PC-9 (cell line): ENCODE results near the gene CALB2. TPM values are rescaled to one million over a fixed set of nuclear protein-coding genes. Genes with fewer than 3 reads are reported as not detected.
A peak's percentile ranks its signal among the peaks of the same experiment; 100 is the strongest.

Source experiments
- BruUV-seq: library from RNA; stranded (reverse); fragments of 400-500 nt; replicated peaks from 2 replicates; lab custom pipeline; 2021; lab: Mats Ljungman, UMichigan
- CTCF ChIA-PET: fragments of 300-600 bp; sonication (Branson Sonifier 250); formaldehyde crosslinking; loops from one replicate; lab custom pipeline; 2022; ENCODE audit warnings: antibody characterized with exemption; lab: Charles Lee
- POLR2A ChIA-PET: fragments of 300-600 bp; sonication (Branson Sonifier 250); formaldehyde crosslinking; loops from one replicate; lab custom pipeline; 2022; ENCODE audit warnings: antibody characterized with exemption; ENCODE audit not compliant: unreplicated experiment; lab: Charles Lee
- DNase-seq, 2 experiments: peaks; one replicate each; pipeline versions ENCODE4 v3.0.0 to v3.0.0-alpha.2; 2015 to 2022; ENCODE audit warnings: mixed read lengths in 1 of 2
- H2AFZ ChIP-seq: fragments of 200-600 bp; sonication (generic); 2 replicates; pipeline ENCODE4 v1.8.1; 2017; ENCODE audit warnings: antibody characterized with exemption
- H3F3A ChIP-seq: fragments of 200-600 bp; sonication (generic); 2 replicates; pipeline ENCODE4 v1.8.1; 2017; ENCODE audit warnings: antibody characterized with exemption, mild to moderate bottlenecking, low read depth; ENCODE audit not compliant: insufficient read depth
- H3K27ac ChIP-seq: fragments of 200-600 bp; sonication (generic); 2 replicates; pipeline ENCODE4 v1.6.1; 2016; ENCODE audit warnings: mixed run types
- H3K27me3 ChIP-seq: fragments of 200-600 bp; sonication (generic); 2 replicates; pipeline ENCODE4 v1.6.1; 2016; ENCODE audit warnings: low read depth, mixed run types; ENCODE audit not compliant: insufficient read depth
- H3K36me3 ChIP-seq: fragments of 200-600 bp; sonication (generic); 2 replicates; pipeline ENCODE4 v1.6.1; 2016; ENCODE audit warnings: low read depth, mixed run types
- H3K4me1 ChIP-seq: fragments of 200-600 bp; sonication (generic); replicated peaks from 2 replicates; pipeline ENCODE4 v1.6.1; 2016; ENCODE audit warnings: mixed run types; ENCODE audit not compliant: insufficient read depth
- H3K4me2 ChIP-seq: fragments of 200-600 bp; sonication (generic); 2 replicates; pipeline ENCODE4 v1.6.1; 2017; ENCODE audit warnings: mixed run types
- H3K4me3 ChIP-seq: fragments of 200-600 bp; sonication (generic); 2 replicates; pipeline ENCODE4 v1.6.1; 2016; ENCODE audit warnings: mixed run types
- H3K79me2 ChIP-seq: fragments of 200-600 bp; sonication (generic); 2 replicates; pipeline ENCODE4 v1.6.1; 2017; ENCODE audit warnings: low read depth, mixed run types
- H3K9me2 ChIP-seq: fragments of 200-600 bp; sonication (generic); 2 replicates; pipeline ENCODE4 v1.8.1; 2017; ENCODE audit warnings: mild to moderate bottlenecking; ENCODE audit not compliant: insufficient read depth
- H3K9me3 ChIP-seq: fragments of 200-600 bp; sonication (generic); 2 replicates; pipeline ENCODE4 v1.8.1; 2016; ENCODE audit warnings: low read depth; ENCODE audit not compliant: insufficient read depth
- H4K20me1 ChIP-seq: fragments of 200-600 bp; sonication (generic); 2 replicates; pipeline ENCODE4 v1.8.1; 2017; ENCODE audit not compliant: insufficient read depth
- CTCF ChIP-seq: fragments of 200-600 bp; sonication (generic); conservative IDR thresholded peaks from 2 replicates; pipeline ENCODE4 v1.6.1; 2017; ENCODE audit warnings: mixed run types, antibody characterized with exemption, mild to moderate bottlenecking, moderate library complexity
- EZH2 ChIP-seq: fragments of 200-600 bp; sonication (generic); IDR thresholded peaks from 2 replicates; pipeline ENCODE4 v1.8.0; 2017; ENCODE audit warnings: antibody characterized with exemption, low read depth
- intact Hi-C: fragments of 100-400 bp; cut with micrococcal nuclease; formaldehyde crosslinking; loops from one replicate; pipeline ENCODE4 v1.10.0; 2022; ENCODE audit not compliant: unreplicated experiment
- total RNA-seq: library from RNA; stranded (reverse); gene quantifications from 2 replicates; pipeline ENCODE4 v1.2.3, GENCODE V29; 2021

The CALB2 gene
- total RNA-seq, 1 experiment from 2014 or later = 135 TPM

GRCh38 chr16:71341881-71342280 is 16.6 kb upstream of the CALB2 start:
- POLR2A ChIA-PET = no interaction called here
- H3K9me3 ChIP-seq = no peaks in the 10 kb centered on the region
- intact Hi-C loops = no loop called here
- peaks cover 49% of the 10 kb centered on the region for H3K4me1 ChIP-seq
- no peak overlapping the region for H3K27ac ChIP-seq
- H3K4me2 ChIP-seq = no peak overlapping the region
- H3K9me2 ChIP-seq = no peaks in the 10 kb centered on the region
- H4K20me1 ChIP-seq = no peaks in the 10 kb centered on the region
- CTCF ChIA-PET = no interaction called here
- H3K4me3 ChIP-seq = no peak overlapping the region
- no peak for TF ChIP-seq EZH2
- TF ChIP-seq CTCF = no peak
- H3K79me2 ChIP-seq = no peaks in the 10 kb centered on the region
- H3K27me3 ChIP-seq = no peaks in the 10 kb centered on the region
- no TSS peak for BruUV-seq
- no peaks in the 10 kb centered on the region for H3K36me3 ChIP-seq
- H2AFZ ChIP-seq = no peak overlapping the region
- peaks cover 40% of the 10 kb centered on the region for H3F3A ChIP-seq
- no peak for DNase-seq

- CTCF ChIA-PET = no interaction called here
- no peak for DNase-seq
- no TSS peak for BruUV-seq
Observed at GRCh38 chr16:71343078-71343477, 15.4 kb upstream of the CALB2 start.

GRCh38 chr16:71344315-71344905 is 14.1 kb upstream of the CALB2 start:
- Histone ChIP-seq H2AFZ (no peak overlapping the region), H3K36me3 (no peaks in the 10 kb centered on the region), H3K4me1 (peaks cover 27% of the 10 kb centered on the region), H3K4me3 (peak overlapping the region; percentile 26; the same call in 1 of the 2 replicates), H4K20me1 (no peaks in the 10 kb centered on the region), H3F3A (peaks cover 18% of the 10 kb centered on the region), H3K27me3 (no peaks in the 10 kb centered on the region), H3K9me2 (no peaks in the 10 kb centered on the region), H3K79me2 (no peaks in the 10 kb centered on the region), H3K4me2 (peak overlapping the region; percentile 58), H3K9me3 (no peaks in the 10 kb centered on the region), H3K27ac (peak overlapping the region; percentile 63)
- ChIA-PET CTCF (no interaction called here), POLR2A (interaction anchor here (0.6 to 1.0 kb wide), 3 partner anchors 14 to 56 kb away, joined by 3 to 15 read pairs (median 4); no protein-coding TSS in a partner anchor)
- no TSS peak for BruUV-seq
- no peak for TF ChIP-seq CTCF
- peak; percentile 48 to 77 for DNase-seq
- intact Hi-C loops = no loop called here

More at GRCh38 chr16:71343078-71343477, 15.4 kb upstream of the CALB2 start:
- Histone ChIP-seq H3K4me3 (no peak overlapping the region), H3K27me3 (no peaks in the 10 kb centered on the region), H4K20me1 (no peaks in the 10 kb centered on the region), H3K4me1 (peaks cover 38% of the 10 kb centered on the region), H3K4me2 (peak overlapping the region; percentile 43; the same call in 1 of the 2 replicates), H3K36me3 (no peaks in the 10 kb centered on the region), H3K9me2 (no peaks in the 10 kb centered on the region), H3K79me2 (no peaks in the 10 kb centered on the region), H2AFZ (no peak overlapping the region), H3K27ac (no peak overlapping the region), H3F3A (peaks cover 29% of the 10 kb centered on the region), H3K9me3 (no peaks in the 10 kb centered on the region)
- POLR2A ChIA-PET = no interaction called here
- no peak for TF ChIP-seq EZH2
- no peak for TF ChIP-seq CTCF
- intact Hi-C loops = no loop called here
